HepG2 (cell line): ENCODE results near the gene CLIC3.
A peak's percentile ranks its signal among the peaks of the same experiment; 100 is the strongest.

ENCODE experiments used
- CTCF ChIP-seq: sonication (generic); formaldehyde crosslinking; IDR thresholded peaks from 2 replicates; pipeline ENCODE4 v1.5.0; 2020; ENCODE audit warnings: mild to moderate bottlenecking, missing genetic modification reagents, moderate library complexity
- EZH2 ChIP-seq: conservative IDR thresholded peaks from 2 replicates; pipeline ENCODE4 v1.6.1; 2012; ENCODE audit warnings: mild to moderate bottlenecking, low read depth, low read length, moderate library complexity
- FOXK2 ChIP-seq: fragments of 450-650 bp; IDR thresholded peaks from 2 replicates; pipeline ENCODE4 v1.6.1; 2016
- IRF2 ChIP-seq: IDR thresholded peaks from 2 replicates; pipeline ENCODE4 v1.6.1; 2018; ENCODE audit warnings: missing genetic modification reagents, missing compliant biosample characterization
- MAZ ChIP-seq, 2 experiments: sonication (generic) in 1 of 2; formaldehyde crosslinking in 1 of 2; IDR thresholded peaks; 2 replicates each; pipeline versions ENCODE4 v1.5.0 to v1.6.1; 2012 to 2020; ENCODE audit warnings: low read depth in 2 of 2, mild to moderate bottlenecking in 2 of 2, borderline replicate concordance in 1 of 2, improper control_type of control experiment in 1 of 2, low read length in 1 of 2, missing genetic modification reagents in 1 of 2, moderate library complexity in 1 of 2
- NBN ChIP-seq: fragments of 450-650 bp; conservative IDR thresholded peaks from 2 replicates; pipeline ENCODE4 v1.6.1; 2017
- NR1H2 ChIP-seq: sonication (generic); formaldehyde crosslinking; IDR thresholded peaks from 2 replicates; pipeline ENCODE4 v1.8.1; 2022; ENCODE audit warnings: low read depth, missing genetic modification reagents, borderline replicate concordance
- RAD51 ChIP-seq: fragments of 450-650 bp; IDR thresholded peaks from 2 replicates; pipeline ENCODE4 v1.6.1; 2016; ENCODE audit warnings: borderline replicate concordance
- RBM39 ChIP-seq: fragments of 200-400 bp; formaldehyde crosslinking; IDR thresholded peaks from one replicate; pipeline ENCODE4 v1.6.1; 2018; ENCODE audit warnings: antibody characterized with exemption, mild to moderate bottlenecking, low read depth, low read length; ENCODE audit not compliant: poor library complexity, severe bottlenecking
- SALL2 ChIP-seq: sonication (generic); formaldehyde crosslinking; IDR thresholded peaks from 2 replicates; pipeline ENCODE4 v1.8.1; 2023; ENCODE audit warnings: mild to moderate bottlenecking, missing genetic modification reagents, inconsistent platforms
- ZFX ChIP-seq: sonication (generic); formaldehyde crosslinking; IDR thresholded peaks from 2 replicates; pipeline ENCODE4 v1.4.0; 2020; ENCODE audit warnings: mild to moderate bottlenecking, low read depth, missing genetic modification reagents, moderate library complexity
- ZNF776 ChIP-seq: sonication (generic); formaldehyde crosslinking; IDR thresholded peaks from 2 replicates; pipeline ENCODE4 v1.4.0; 2020; ENCODE audit warnings: mild to moderate bottlenecking, missing genetic modification reagents
- ZSCAN20 ChIP-seq: sonication (generic); formaldehyde crosslinking; IDR thresholded peaks from 2 replicates; pipeline ENCODE4 v1.4.0; 2020; ENCODE audit warnings: missing genetic modification reagents, mild to moderate bottlenecking, borderline replicate concordance

- TF ChIP-seq MAZ (IDR thresholded peaks at IDR 0.05; ENCODE audit: borderline replicate concordance, low read depth, low read length) (no peak), MAZ (CRISPR knock-in tag; IDR thresholded peaks at IDR 0.05; ENCODE audit: low read depth) (0 out of 2 replicates have a peak, but pooled peaks have one; percentile 4), NR1H2 (CRISPR knock-in tag) (no peak), CTCF (peak; percentile 94), RAD51 (no peak), ZSCAN20 (no peak), EZH2 (no peak), FOXK2 (no peak), ZFX (CRISPR knock-in tag) (peak; percentile 39; the same call in 1 of the 2 replicates), RBM39 (no peak), SALL2 (no peak), IRF2 (CRISPR knock-in tag) (no peak), NBN (no peak), ZNF776 (peak; percentile 58; the same call in 1 of the 2 replicates)
These were observed 32.9 kb upstream of the CLIC3 start for GRCh38 chr9:137029058-137029936.
